MCF 10A (cell line): Measurements from ENCODE around the gene CNTNAP2. TPM values are rescaled to one million over a fixed set of nuclear protein-coding genes. Genes with fewer than 3 reads are reported as not detected.

ENCODE experiments used
- BruUV-seq: library from RNA; stranded (reverse); fragments of 400-500 nt; replicated peaks from 2 replicates; lab custom pipeline; 2021; lab: Mats Ljungman, UMichigan
- CTCF ChIA-PET: fragments of 300-600 bp; sonication (Branson Sonifier 250); formaldehyde crosslinking; extraction: SDS; loops from one replicate; lab custom pipeline; 2021; ENCODE audit warnings: antibody characterized with exemption, inconsistent platforms; lab: Yijun Ruan, JAX
- POLR2A ChIA-PET: fragments of 300-600, 350-650 bp; sonication (Branson Sonifier 250); formaldehyde crosslinking; extraction: SDS; loops from one replicate; lab custom pipeline; 2020; ENCODE audit warnings: antibody characterized with exemption, inconsistent platforms; lab: Yijun Ruan, JAX
- DNase-seq: peaks from one replicate; pipeline ENCODE4 v3.0.0-alpha.2; 2018; ENCODE audit not compliant: unreplicated experiment
- H3K27ac Mint-ChIP-seq: one replicate; pipeline ENCODE4 v1.8.0; 2022; ENCODE audit warnings: mild to moderate bottlenecking, low read depth, mixed read lengths; ENCODE audit not compliant: unreplicated experiment
- H3K27me3 Mint-ChIP-seq: one replicate; pipeline ENCODE4 v1.8.0; 2022; ENCODE audit warnings: mixed read lengths; ENCODE audit not compliant: insufficient read depth, unreplicated experiment
- H3K36me3 Mint-ChIP-seq: one replicate; pipeline ENCODE4 v1.8.0; 2022; ENCODE audit warnings: mild to moderate bottlenecking, moderate library complexity, mixed read lengths; ENCODE audit not compliant: insufficient read depth, unreplicated experiment
- H3K4me1 Mint-ChIP-seq: one replicate; pipeline ENCODE4 v1.8.0; 2022; ENCODE audit warnings: mixed read lengths; ENCODE audit not compliant: insufficient read depth, unreplicated experiment
- H3K4me3 Mint-ChIP-seq: one replicate; pipeline ENCODE4 v1.8.0; 2022; ENCODE audit warnings: mild to moderate bottlenecking, moderate library complexity, mixed read lengths; ENCODE audit not compliant: unreplicated experiment
- H3K9me3 Mint-ChIP-seq: one replicate; pipeline ENCODE4 v1.8.0; 2022; ENCODE audit warnings: mixed read lengths; ENCODE audit not compliant: unreplicated experiment
- intact Hi-C: fragments of 100-400 bp; cut with micrococcal nuclease; formaldehyde crosslinking; loops from 2 replicates; pipeline ENCODE4 v1.14.1; 2022
- total RNA-seq: library from RNA; stranded (reverse); gene quantifications from 2 replicates; pipeline ENCODE4 v1.2.3, GENCODE V29; 2022
- TF ChIP-seq, protein P1 (sequence below): fragments of 200-600 bp; IDR thresholded peaks from one replicate; pipeline ENCODE4 v1.8.0; 2022; ENCODE audit warnings: antibody characterized with exemption, mild to moderate bottlenecking; ENCODE audit not compliant: unreplicated experiment

Gene CNTNAP2
- total RNA-seq, 1 experiment from 2014 or later, result 1.1 TPM

DNA sequence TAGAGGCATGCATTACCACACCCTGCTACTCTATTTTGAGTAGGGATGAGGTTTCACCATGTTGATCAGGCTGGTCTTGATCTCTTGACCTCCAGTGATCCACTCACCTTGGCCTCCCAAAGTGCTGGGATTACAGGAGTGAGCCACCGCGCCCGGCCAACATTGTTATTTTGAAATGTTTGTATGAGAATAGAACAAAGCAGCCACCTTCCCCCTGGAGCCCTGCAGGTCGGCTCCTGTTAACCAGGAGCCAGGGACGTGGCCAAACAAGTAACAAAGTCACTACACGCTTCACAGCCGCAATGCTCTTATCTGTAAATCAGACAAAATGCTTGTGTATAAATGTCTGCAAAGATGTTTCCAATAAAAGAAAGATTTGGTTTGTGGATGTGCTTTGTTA, 295.4 kb downstream of the CNTNAP2 start:
- BruUV-seq, result no TSS peak
- POLR2A ChIA-PET, result no interaction called here
- TF ChIP-seq, protein P1, sequence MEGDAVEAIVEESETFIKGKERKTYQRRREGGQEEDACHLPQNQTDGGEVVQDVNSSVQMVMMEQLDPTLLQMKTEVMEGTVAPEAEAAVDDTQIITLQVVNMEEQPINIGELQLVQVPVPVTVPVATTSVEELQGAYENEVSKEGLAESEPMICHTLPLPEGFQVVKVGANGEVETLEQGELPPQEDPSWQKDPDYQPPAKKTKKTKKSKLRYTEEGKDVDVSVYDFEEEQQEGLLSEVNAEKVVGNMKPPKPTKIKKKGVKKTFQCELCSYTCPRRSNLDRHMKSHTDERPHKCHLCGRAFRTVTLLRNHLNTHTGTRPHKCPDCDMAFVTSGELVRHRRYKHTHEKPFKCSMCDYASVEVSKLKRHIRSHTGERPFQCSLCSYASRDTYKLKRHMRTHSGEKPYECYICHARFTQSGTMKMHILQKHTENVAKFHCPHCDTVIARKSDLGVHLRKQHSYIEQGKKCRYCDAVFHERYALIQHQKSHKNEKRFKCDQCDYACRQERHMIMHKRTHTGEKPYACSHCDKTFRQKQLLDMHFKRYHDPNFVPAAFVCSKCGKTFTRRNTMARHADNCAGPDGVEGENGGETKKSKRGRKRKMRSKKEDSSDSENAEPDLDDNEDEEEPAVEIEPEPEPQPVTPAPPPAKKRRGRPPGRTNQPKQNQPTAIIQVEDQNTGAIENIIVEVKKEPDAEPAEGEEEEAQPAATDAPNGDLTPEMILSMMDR, result no peak
- no peak overlapping the region for H3K4me3 Mint-ChIP-seq
- intact Hi-C loops, result no loop called here
- no peaks in the 10 kb centered on the region for H3K36me3 Mint-ChIP-seq
- no peak overlapping the region for H3K27ac Mint-ChIP-seq
- no peak for DNase-seq
- H3K27me3 Mint-ChIP-seq, result peaks cover 68% of the 10 kb centered on the region
- no peaks in the 10 kb centered on the region for H3K4me1 Mint-ChIP-seq
- H3K9me3 Mint-ChIP-seq, result no peaks in the 10 kb centered on the region
- CTCF ChIA-PET, result interaction anchor here (0.7 kb wide), 1 partner anchor 36 kb away, joined by 8 read pairs; no protein-coding TSS in a partner anchor

DNA sequence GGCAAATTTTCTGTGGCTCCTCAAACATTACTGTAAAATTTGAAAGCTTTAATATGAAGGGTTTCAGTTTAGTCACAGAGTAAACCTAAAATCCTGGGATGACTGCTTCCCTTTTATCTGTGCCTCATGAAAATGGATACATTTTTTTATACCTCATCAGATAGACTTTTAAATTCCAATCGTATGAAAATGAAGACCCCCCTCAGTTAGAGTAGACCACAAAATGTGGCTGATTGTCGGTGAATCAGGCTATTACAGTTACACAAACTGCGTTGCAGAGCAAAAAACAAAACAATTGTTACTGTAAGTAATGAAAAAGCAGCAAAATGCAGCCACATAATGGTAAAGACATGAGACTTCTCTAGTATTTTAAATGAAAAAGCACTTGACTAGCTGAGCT, 296.2 kb downstream of the CNTNAP2 start:
- intact Hi-C loops, result no loop called here
- BruUV-seq, result no TSS peak
- Mint-ChIP-seq H3K27me3 (peaks cover 60% of the 10 kb centered on the region), H3K36me3 (no peaks in the 10 kb centered on the region), H3K27ac (no peak overlapping the region), H3K4me3 (no peak overlapping the region), H3K9me3 (no peaks in the 10 kb centered on the region), H3K4me1 (no peaks in the 10 kb centered on the region)
- no peak for DNase-seq
- CTCF ChIA-PET, result interaction anchor here (0.7 to 1.2 kb wide), 2 partner anchors 50 to 765 kb away, joined by 3 to 4 read pairs; no protein-coding TSS in a partner anchor
- POLR2A ChIA-PET, result no interaction called here
- TF ChIP-seq, protein P1, result no peak

- TF ChIP-seq, protein P1, result no peak
- intact Hi-C loops, result no loop called here
- no peaks in the 10 kb centered on the region for H3K36me3 Mint-ChIP-seq
- H3K9me3 Mint-ChIP-seq, result no peaks in the 10 kb centered on the region
- ChIA-PET POLR2A (interaction anchor here (0.6 to 1.0 kb wide), 2 partner anchors 9 to 403 kb away, joined by 3 read pairs; no protein-coding TSS in a partner anchor), CTCF (interaction anchor here (0.6 kb wide), 1 partner anchor 111 kb away, joined by 3 read pairs; no protein-coding TSS in a partner anchor)
- no peak overlapping the region for H3K27ac Mint-ChIP-seq
- peaks cover 56% of the 10 kb centered on the region for H3K27me3 Mint-ChIP-seq
- peak; percentile 18 for DNase-seq
- BruUV-seq, result no TSS peak
- H3K4me3 Mint-ChIP-seq, result no peak overlapping the region
- H3K4me1 Mint-ChIP-seq, result no peaks in the 10 kb centered on the region
Observed at GRCh38 chr7:146414373-146414772, 297.8 kb downstream of the CNTNAP2 start.

GRCh38 chr7:146414937-146415336, 298.3 kb downstream of the CNTNAP2 start:
- ChIA-PET POLR2A (interaction anchor here (1.0 kb wide), 1 partner anchor 8 kb away, joined by 3 read pairs; no protein-coding TSS in a partner anchor), CTCF (no interaction called here)
- intact Hi-C loops, result no loop called here
- H3K9me3 Mint-ChIP-seq, result no peaks in the 10 kb centered on the region
- no peaks in the 10 kb centered on the region for H3K36me3 Mint-ChIP-seq
- no peak overlapping the region for H3K27ac Mint-ChIP-seq
- no peaks in the 10 kb centered on the region for H3K4me1 Mint-ChIP-seq
- H3K4me3 Mint-ChIP-seq, result no peak overlapping the region
- TF ChIP-seq, protein P1, result no peak
- DNase-seq, result no peak
- H3K27me3 Mint-ChIP-seq, result peaks cover 50% of the 10 kb centered on the region
- no TSS peak for BruUV-seq
